H1 (cell line): Measurements from ENCODE around the gene COL4A1. TPM values are rescaled to one million over a fixed set of nuclear protein-coding genes. Genes with fewer than 3 reads are reported as not detected.

Experiments used
- CTCF ChIA-PET: fragments of 300-600 bp; sonication (Branson Sonifier 250); formaldehyde crosslinking; loops from one replicate; lab custom pipeline; 2021; ENCODE audit not compliant: partially characterized antibody; lab: Charles Lee
- POLR2A ChIA-PET: fragments of 300-600 bp; sonication (Branson Sonifier 250); formaldehyde crosslinking; loops from one replicate; lab custom pipeline; 2021; ENCODE audit warnings: inconsistent platforms; ENCODE audit not compliant: partially characterized antibody; lab: Charles Lee
- DNase-seq, 2 experiments: peaks; one replicate each; pipeline versions ENCODE4 v3.0.0 to v3.0.0-alpha.2; 2010 to 2022; ENCODE audit warnings: low spot score in 2 of 2, low read depth in 1 of 2, mixed read lengths in 1 of 2
- FAIRE-seq: peaks from 2 replicates; lab custom pipeline; 2011; peaks lifted over from hg19 to GRCh38; lab: Jason Lieb, UNC
- H2AFZ ChIP-seq: 2 replicates; pipeline ENCODE4 v1.8.1; 2012; ENCODE audit warnings: low read length, inconsistent platforms
- H2AK5ac ChIP-seq: 2 replicates; pipeline ENCODE4 v1.6.1; 2013; ENCODE audit warnings: low read depth, low read length
- H2BK120ac ChIP-seq: replicated peaks from 2 replicates; pipeline ENCODE3; 2013; ENCODE audit warnings: low read depth, low read length, inconsistent platforms
- H2BK12ac ChIP-seq: 2 replicates; pipeline ENCODE4 v1.6.1; 2013; ENCODE audit warnings: low read depth, low read length
- H2BK15ac ChIP-seq: 2 replicates; pipeline ENCODE4 v1.6.1; 2013; ENCODE audit warnings: low read length
- H2BK20ac ChIP-seq: 2 replicates; pipeline ENCODE4 v1.6.1; 2013; ENCODE audit warnings: low read length
- H2BK5ac ChIP-seq: 2 replicates; pipeline ENCODE4 v1.6.1; 2013; ENCODE audit warnings: low read depth, low read length
- H3K14ac ChIP-seq: 2 replicates; pipeline ENCODE4 v1.6.1; 2013; ENCODE audit warnings: inconsistent platforms; ENCODE audit not compliant: insufficient read length
- H3K18ac ChIP-seq: 2 replicates; pipeline ENCODE4 v1.6.1; 2013; ENCODE audit warnings: low read length; ENCODE audit errors: extremely low read depth
- H3K23ac ChIP-seq: 2 replicates; pipeline ENCODE4 v1.6.1; 2013; ENCODE audit warnings: inconsistent platforms; ENCODE audit not compliant: insufficient read length
- H3K23me2 ChIP-seq: 2 replicates; pipeline ENCODE4 v1.6.1; 2013; ENCODE audit warnings: low read depth, low read length
- H3K27ac ChIP-seq: 2 replicates; pipeline ENCODE4 v1.6.1; 2011; ENCODE audit warnings: low read depth, low read length, inconsistent platforms
- H3K27me3 ChIP-seq, 4 experiments: replicated peaks in 1 of 4; 1 replicate in 1 of 4; 2 replicates in 3 of 4; pipeline versions ENCODE4 v1.6.1 to v1.8.1; 2011 to 2013; ENCODE audit warnings: low read length in 3 of 4, mild to moderate bottlenecking in 3 of 4, inconsistent platforms in 2 of 4, mixed read lengths in 2 of 4, moderate library complexity in 1 of 4; ENCODE audit not compliant: control insufficient read depth in 3 of 4, insufficient read depth in 3 of 4; ENCODE audit errors: extremely low read depth in 1 of 4
- H3K36me3 ChIP-seq, 4 experiments: 2 replicates each; pipeline versions ENCODE4 v1.6.1 to v1.8.1; 2011 to 2013; ENCODE audit warnings: mild to moderate bottlenecking in 4 of 4, low read length in 3 of 4, moderate library complexity in 2 of 4, control low read depth in 1 of 4, inconsistent platforms in 1 of 4; ENCODE audit not compliant: insufficient read depth in 4 of 4, control insufficient read depth in 2 of 4
- H3K4ac ChIP-seq: replicated peaks from 2 replicates; pipeline ENCODE3; 2013; ENCODE audit warnings: low read length, low read depth, mixed read lengths, inconsistent platforms; ENCODE audit not compliant: insufficient read length
- H3K4me1 ChIP-seq, 4 experiments: replicated peaks in 1 of 4; 1 replicate in 1 of 4; 2 replicates in 3 of 4; pipeline versions ENCODE4 v1.6.1 to v1.8.1; 2011 to 2013; ENCODE audit warnings: low read length in 3 of 4, inconsistent platforms in 2 of 4, mixed read lengths in 1 of 4; ENCODE audit not compliant: insufficient read depth in 4 of 4, control insufficient read depth in 3 of 4
- H3K4me2 ChIP-seq, 2 experiments: 2 replicates each; pipeline versions ENCODE4 v1.6.1 to v1.8.1; 2011 to 2013; ENCODE audit warnings: low read depth in 2 of 2, low read length in 2 of 2, control low read depth in 1 of 2, inconsistent platforms in 1 of 2, mild to moderate bottlenecking in 1 of 2; ENCODE audit not compliant: insufficient read depth in 1 of 2
- H3K4me3 ChIP-seq, 4 experiments: fragments of 200-600, 300-600 bp in 1 of 4; sonication (generic), shearing (Covaris generic), sonication (Bioruptor Twin) in 1 of 4; 2 replicates each; pipeline versions ENCODE4 v1.5.1 to v1.8.1; 2011 to 2016; ENCODE audit warnings: low read length in 4 of 4, low read depth in 3 of 4, control low read depth in 2 of 4, inconsistent platforms in 2 of 4, mild to moderate bottlenecking in 2 of 4, mixed read lengths in 1 of 4, moderate library complexity in 1 of 4; ENCODE audit not compliant: insufficient read depth in 2 of 4; ENCODE audit errors: extremely low read depth in 1 of 4
- H3K56ac ChIP-seq: replicated peaks from 2 replicates; pipeline ENCODE3; 2013; ENCODE audit warnings: low read depth, mild to moderate bottlenecking, mixed read lengths, low read length, inconsistent platforms; ENCODE audit not compliant: insufficient read length
- H3K79me1 ChIP-seq: 2 replicates; pipeline ENCODE4 v1.6.1; 2013; ENCODE audit warnings: low read depth, low read length, control low read depth
- H3K79me2 ChIP-seq, 2 experiments: 2 replicates each; pipeline versions ENCODE4 v1.6.1 to v1.8.1; 2012 to 2013; ENCODE audit warnings: low read length in 2 of 2, mild to moderate bottlenecking in 2 of 2, inconsistent platforms in 1 of 2; ENCODE audit not compliant: insufficient read depth in 2 of 2, control insufficient read depth in 1 of 2
- H3K9ac ChIP-seq, 4 experiments: replicated peaks in 1 of 4; 1 replicate in 1 of 4; 2 replicates in 3 of 4; pipeline versions ENCODE4 v1.6.1 to v1.8.1; 2011 to 2013; ENCODE audit warnings: low read depth in 3 of 4, low read length in 3 of 4, control low read depth in 2 of 4, mild to moderate bottlenecking in 2 of 4, moderate library complexity in 2 of 4, inconsistent platforms in 1 of 4; ENCODE audit errors: extremely low read depth in 1 of 4
- H3K9me3 ChIP-seq, 2 experiments: 2 replicates each; pipeline versions ENCODE4 v1.6.1 to v1.8.1; 2012 to 2013; ENCODE audit warnings: mild to moderate bottlenecking in 2 of 2, moderate library complexity in 2 of 2, control low read depth in 1 of 2, inconsistent platforms in 1 of 2, low read depth in 1 of 2, low read length in 1 of 2, mixed read lengths in 1 of 2; ENCODE audit not compliant: insufficient read depth in 2 of 2
- H4K20me1 ChIP-seq, 2 experiments: replicated peaks in 1 of 2; 2 replicates each; pipeline versions ENCODE3 to v1.8.1; 2011 to 2013; ENCODE audit warnings: inconsistent platforms in 2 of 2, low read length in 2 of 2, mild to moderate bottlenecking in 1 of 2; ENCODE audit not compliant: insufficient read depth in 2 of 2, control insufficient read depth in 1 of 2
- H4K5ac ChIP-seq: 2 replicates; pipeline ENCODE4 v1.6.1; 2013; ENCODE audit warnings: low read length, low read depth, mixed read lengths, inconsistent platforms; ENCODE audit not compliant: insufficient read length
- H4K8ac ChIP-seq: 2 replicates; pipeline ENCODE4 v1.8.0; 2013; ENCODE audit warnings: mild to moderate bottlenecking, moderate library complexity, low read length, inconsistent platforms; ENCODE audit not compliant: insufficient read depth; ENCODE audit errors: extremely low read depth
- H4K91ac ChIP-seq: replicated peaks from 2 replicates; pipeline ENCODE3; 2013; ENCODE audit warnings: low read length, mixed read lengths, inconsistent platforms; ENCODE audit not compliant: insufficient read length
- CBX8 ChIP-seq: fragments of 300-800, 300-1000 bp; sonication (generic); IDR thresholded peaks from 2 replicates; pipeline ENCODE4 v1.7.1; 2016; ENCODE audit warnings: low read depth, low read length, borderline replicate concordance
- CREB1 ChIP-seq: IDR thresholded peaks from 2 replicates; pipeline ENCODE4 v1.6.1; 2012; ENCODE audit warnings: inconsistent platforms
- EP300 ChIP-seq, 2 experiments: IDR thresholded peaks; 1 replicate in 1 of 2; 2 replicates in 1 of 2; pipeline ENCODE4 v1.6.1; 2011 to 2012; ENCODE audit warnings: low read depth in 2 of 2, low read length in 2 of 2, mild to moderate bottlenecking in 2 of 2, borderline replicate concordance in 1 of 2, inconsistent platforms in 1 of 2, moderate library complexity in 1 of 2
- KDM4A ChIP-seq: IDR thresholded peaks from one replicate; pipeline ENCODE4 v1.7.1; 2012; ENCODE audit warnings: low read depth, mild to moderate bottlenecking, moderate library complexity, low read length, inconsistent platforms; ENCODE audit not compliant: severe bottlenecking
- SRF ChIP-seq: IDR thresholded peaks from 2 replicates; pipeline ENCODE4 v1.6.1; 2011; ENCODE audit warnings: mild to moderate bottlenecking, low read depth, low read length, moderate library complexity
- TBP ChIP-seq: IDR thresholded peaks from 2 replicates; pipeline ENCODE4 v1.6.1; 2011; ENCODE audit warnings: low read depth, low read length, improper control_type of control experiment
- YY1 ChIP-seq: IDR thresholded peaks from 2 replicates; pipeline ENCODE4 v1.6.1; 2011; ENCODE audit warnings: low read depth, mild to moderate bottlenecking, low read length
- WGBS, 2 experiments: shearing (Covaris generic) in 1 of 2; methylation state at CpG; one replicate each; pipeline versions ENCODE4 v1.1.6 to v1.1.7; 2013 to 2015; ENCODE audit warnings: low lambda C conversion rate in 2 of 2, mixed read lengths in 2 of 2, inconsistent platforms in 1 of 2, low coverage in 1 of 2, missing lambda C conversion rate in 1 of 2; ENCODE audit not compliant: insufficient replicate concordance in 2 of 2, insufficient coverage in 1 of 2, insufficient read length in 1 of 2; ENCODE audit errors: extremely low coverage in 1 of 2, missing lambda C conversion rate in 1 of 2; 5-methylcytosine and 5-hydroxymethylcytosine counted together
- polyA plus RNA-seq, 7 experiments: library from polyadenylated mRNA; depleted of rRNA in 3 of 7; stranded (reverse) in 5 of 7; unstranded in 2 of 7; fragments of >200 nt in 5 of 7; fragments of 200-250 nt in 2 of 7; gene quantifications; 1 replicate in 5 of 7; 2 replicates in 1 of 7; 4 replicates in 1 of 7; pipeline versions ENCODE4 v1.2.1 to v1.2.3, GENCODE V29; 2011 to 2013; ENCODE audit warnings: missing spikeins in 2 of 7, mixed read lengths in 2 of 7
- total RNA-seq: library from RNA; stranded (reverse); fragmentation: NEBNext Ultra II Directional; extraction: Animal tissue kit (Norgen Biotek cat#: 25700); gene quantifications from 2 replicates; pipeline ENCODE4 v1.2.1, GENCODE V29; 2021
- TF ChIP-seq, protein P1 (sequence below): IDR thresholded peaks from 2 replicates; pipeline ENCODE4 v1.6.1; 2011; ENCODE audit warnings: low read length, improper control_type of control experiment
- TF ChIP-seq, protein P2 (sequence below): IDR thresholded peaks from 2 replicates; pipeline ENCODE4 v1.6.1; 2012; ENCODE audit warnings: inconsistent platforms

Gene COL4A1
- total and polyA plus RNA-seq, 2 of the 8 experiments (the other 6 are each of a cell fraction or from before 2014, with no cell fraction given), result 30.7 to 82.0 TPM

GRCh38 chr13:110309661-110310524 lies 2.9 kb upstream of the COL4A1 start:
- H3K9ac ChIP-seq, result no peak overlapping the region
- ChIA-PET POLR2A (interaction anchor here (1.1 to 5.3 kb wide), 5 partner anchors 9 to 251 kb away, joined by 3 to 34 read pairs (median 4); no protein-coding TSS in a partner anchor), CTCF (interaction anchor here (0.9 to 5.2 kb wide), 15 partner anchors 9 to 146 kb away, joined by 3 to 40 read pairs (median 5); no protein-coding TSS in a partner anchor)
- no peak overlapping the region for H3K4ac ChIP-seq
- H3K79me2 ChIP-seq, result peaks cover 0 to 21% of the 10 kb centered on the region in 2 experiments; a peak in 2 of 4 replicates
- H4K5ac ChIP-seq, result no peak overlapping the region
- peaks cover 0 to 18% (median 10%) of the 10 kb centered on the region in 4 experiments; a peak in 5 of 7 replicates for H3K27me3 ChIP-seq
- H2BK20ac ChIP-seq, result no peak overlapping the region
- peaks cover 15% of the 10 kb centered on the region for H3K23me2 ChIP-seq
- no peak overlapping the region for H3K27ac ChIP-seq
- H3K4me1 ChIP-seq, result peaks cover 5 to 9% (median 7%) of the 10 kb centered on the region in 4 experiments; a peak in 5 of 7 replicates
- no peak for DNase-seq
- H4K91ac ChIP-seq, result no peak overlapping the region
- no peak overlapping the region for H2BK12ac ChIP-seq
- H2BK15ac ChIP-seq, result no peak overlapping the region
- no peak overlapping the region for H2AFZ ChIP-seq
- H3K14ac ChIP-seq, result no peak overlapping the region
- H3K79me1 ChIP-seq, result peaks cover 3% of the 10 kb centered on the region
- no peak overlapping the region for H2BK5ac ChIP-seq
- no peak overlapping the region for H3K23ac ChIP-seq
- no peak overlapping the region for H3K4me3 ChIP-seq
- no peak overlapping the region for H3K18ac ChIP-seq
- no peak overlapping the region for H3K56ac ChIP-seq
- peak overlapping the region in 1 of 2 experiments; percentile 100; a peak in 1 of 4 replicates for H3K4me2 ChIP-seq
- peaks cover 6 to 14% of the 10 kb centered on the region in 2 experiments for H4K20me1 ChIP-seq
- 92% methylated on average over 16 of the region's 16 CpGs; no CpG with 5 or more reads in 1 of the 2 experiments for WGBS, 2 experiments
- no peak for FAIRE-seq
- H4K8ac ChIP-seq, result no peak overlapping the region
- no peak overlapping the region for H2BK120ac ChIP-seq
- H3K9me3 ChIP-seq, result no peaks in the 10 kb centered on the region
- H2AK5ac ChIP-seq, result no peak overlapping the region
- H3K36me3 ChIP-seq, result peaks cover 0 to 2% (median 0%) of the 10 kb centered on the region in 4 experiments; a peak in 1 of 8 replicates
- no peak for TF ChIP-seq SRF
- TF ChIP-seq CREB1, result no peak
- TF ChIP-seq, protein P1, sequence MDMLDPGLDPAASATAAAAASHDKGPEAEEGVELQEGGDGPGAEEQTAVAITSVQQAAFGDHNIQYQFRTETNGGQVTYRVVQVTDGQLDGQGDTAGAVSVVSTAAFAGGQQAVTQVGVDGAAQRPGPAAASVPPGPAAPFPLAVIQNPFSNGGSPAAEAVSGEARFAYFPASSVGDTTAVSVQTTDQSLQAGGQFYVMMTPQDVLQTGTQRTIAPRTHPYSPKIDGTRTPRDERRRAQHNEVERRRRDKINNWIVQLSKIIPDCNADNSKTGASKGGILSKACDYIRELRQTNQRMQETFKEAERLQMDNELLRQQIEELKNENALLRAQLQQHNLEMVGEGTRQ, result no peak
- TF ChIP-seq KDM4A, result no peak
- TF ChIP-seq YY1, result no peak
- no peak for TF ChIP-seq TBP
- TF ChIP-seq CBX8, result no peak
- TF ChIP-seq EP300 (IDR thresholded peaks at IDR 0.05; ENCODE audit: borderline replicate concordance in 1 of 2, low read depth in 2 of 2, low read length in 2 of 2), result no peak
- TF ChIP-seq, protein P2, sequence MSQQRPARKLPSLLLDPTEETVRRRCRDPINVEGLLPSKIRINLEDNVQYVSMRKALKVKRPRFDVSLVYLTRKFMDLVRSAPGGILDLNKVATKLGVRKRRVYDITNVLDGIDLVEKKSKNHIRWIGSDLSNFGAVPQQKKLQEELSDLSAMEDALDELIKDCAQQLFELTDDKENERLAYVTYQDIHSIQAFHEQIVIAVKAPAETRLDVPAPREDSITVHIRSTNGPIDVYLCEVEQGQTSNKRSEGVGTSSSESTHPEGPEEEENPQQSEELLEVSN, result no peak
